ENCODE measurements around the gene RARRES2. TPM values are rescaled to one million over a fixed set of nuclear protein-coding genes. Genes with fewer than 3 reads are reported as not detected.

RARRES2 gene
- total and polyA plus RNA-seq, 5 donors = 111 to 195 (median 176) TPM

- H3K4me1 ChIP-seq (ENCODE audit: control insufficient read depth, insufficient read depth, low read length) = peaks cover 4% of the 10 kb centered on the region
- no peaks in the 10 kb centered on the region for H3K9me3 ChIP-seq (ENCODE audit: control insufficient read depth, low read length)
- peak overlapping the region; percentile 63 for H3K4me3 ChIP-seq (ENCODE audit: low read length)
- H3K27me3 ChIP-seq (ENCODE audit: control insufficient read depth, insufficient read depth) = no peaks in the 10 kb centered on the region
- H3K27ac ChIP-seq (ENCODE audit: low read length) = peak overlapping the region; percentile 78
- peak; percentile 62 to 75 for ATAC-seq
- under 1% methylated on average over 58 of the region's 58 CpGs for WGBS
- peak; percentile 81 to 92 (median 85) for DNase-seq
- intact Hi-C loops (cut with DNase I) = loop anchor here in 1 of 4 donors (5.0 kb wide), 1 partner anchor 33 kb away; no protein-coding TSS in a partner anchor
Measured at GRCh38 chr7:150368884-150369747, 27.7 kb upstream of the RARRES2 start.

GRCh38 chr7:150368096-150368883 lies 26.9 kb upstream of the RARRES2 start, which contains the start of gene REPIN1:
TSS of gene REPIN1 (plus strand) at chr7:150368822. CDS start at chr7:150369712, 890 bp downstream.
- peak; percentile 87 to 89 for ATAC-seq
- peaks cover 4% of the 10 kb centered on the region for H3K4me1 ChIP-seq (ENCODE audit: control insufficient read depth, insufficient read depth, low read length)
- under 1% methylated on average over 85 of the region's 85 CpGs for WGBS
- intact Hi-C loops (cut with DNase I) = loop anchor here in 1 of 4 donors (5.0 kb wide), 1 partner anchor 34 kb away; no protein-coding TSS in a partner anchor
- peak within 1 kb of the TSS; percentile 78 for H3K27ac ChIP-seq (ENCODE audit: low read length)
- peak within 1 kb of the TSS; percentile 63 for H3K4me3 ChIP-seq (ENCODE audit: low read length)
- no peaks in the 10 kb centered on the region for H3K27me3 ChIP-seq (ENCODE audit: control insufficient read depth, insufficient read depth)
- peak; percentile 94 to 98 (median 97) for DNase-seq
- no peaks in the 10 kb centered on the region for H3K9me3 ChIP-seq (ENCODE audit: control insufficient read depth, low read length)

- ATAC-seq (peak; percentile 6 to 23), DNase-seq (no peak)
- Histone ChIP-seq H3K4me3 (ENCODE audit: low read length) (peak overlapping the region; percentile 63), H3K4me1 (ENCODE audit: control insufficient read depth, insufficient read depth, low read length) (peaks cover 4% of the 10 kb centered on the region), H3K27ac (ENCODE audit: low read length) (peak overlapping the region; percentile 78), H3K27me3 (ENCODE audit: control insufficient read depth, insufficient read depth) (no peaks in the 10 kb centered on the region), H3K9me3 (ENCODE audit: control insufficient read depth, low read length) (no peaks in the 10 kb centered on the region)
- 56% methylated on average over 8 of the region's 8 CpGs for WGBS
- intact Hi-C loops (cut with DNase I) = loop anchor here in 1 of 4 donors (5.0 kb wide), 1 partner anchor 35 kb away; no protein-coding TSS in a partner anchor
Measured at GRCh38 chr7:150367677-150368095, 26.3 kb upstream of the RARRES2 start.

GRCh38 chr7:150365673-150366398 lies 24.4 kb upstream of the RARRES2 start:
- no peak for DNase-seq
- no peaks in the 10 kb centered on the region for H3K9me3 ChIP-seq (ENCODE audit: control insufficient read depth, low read length)
- H3K4me3 ChIP-seq (ENCODE audit: low read length) = no peak overlapping the region
- intact Hi-C loops (cut with DNase I) = loop anchor here in 1 of 4 donors (5.0 kb wide), 1 partner anchor 36 kb away; no protein-coding TSS in a partner anchor
- no peak for ATAC-seq
- 79% methylated on average over 5 of the region's 5 CpGs for WGBS
- H3K27me3 ChIP-seq (ENCODE audit: control insufficient read depth, insufficient read depth) = no peaks in the 10 kb centered on the region
- H3K27ac ChIP-seq (ENCODE audit: low read length) = no peak overlapping the region
- H3K4me1 ChIP-seq (ENCODE audit: control insufficient read depth, insufficient read depth, low read length) = peaks cover 4% of the 10 kb centered on the region

GRCh38 chr7:150365194-150365593 lies 23.8 kb upstream of the RARRES2 start:
- DNase-seq = no peak
- intact Hi-C loops (cut with DNase I) = loop anchor here in 1 of 4 donors (5.0 kb wide), 1 partner anchor 37 kb away; no protein-coding TSS in a partner anchor
- Histone ChIP-seq H3K4me3 (ENCODE audit: low read length) (no peak overlapping the region), H3K4me1 (ENCODE audit: control insufficient read depth, insufficient read depth, low read length) (peaks cover 4% of the 10 kb centered on the region), H3K27me3 (ENCODE audit: control insufficient read depth, insufficient read depth) (no peaks in the 10 kb centered on the region), H3K9me3 (ENCODE audit: control insufficient read depth, low read length) (no peaks in the 10 kb centered on the region), H3K27ac (ENCODE audit: low read length) (no peak overlapping the region)
- ATAC-seq = no peak
- 86% methylated on average over 10 of the region's 10 CpGs for WGBS

GRCh38 chr7:150363872-150364271 lies 22.4 kb upstream of the RARRES2 start:
- DNase-seq = no peak
- ATAC-seq = no peak
- intact Hi-C loops (cut with DNase I) = no loop called here
- H3K4me3 ChIP-seq (ENCODE audit: low read length) = no peak overlapping the region
- no peaks in the 10 kb centered on the region for H3K9me3 ChIP-seq (ENCODE audit: control insufficient read depth, low read length)
- WGBS = 70% methylated on average over 5 of the region's 5 CpGs
- no peaks in the 10 kb centered on the region for H3K4me1 ChIP-seq (ENCODE audit: control insufficient read depth, insufficient read depth, low read length)
- no peaks in the 10 kb centered on the region for H3K27me3 ChIP-seq (ENCODE audit: control insufficient read depth, insufficient read depth)
- H3K27ac ChIP-seq (ENCODE audit: low read length) = no peak overlapping the region

- H3K27ac ChIP-seq (ENCODE audit: low read length) = no peak overlapping the region
- intact Hi-C loops (cut with DNase I) = no loop called here
Measured at GRCh38 chr7:150363370-150363769, 21.9 kb upstream of the RARRES2 start.

GRCh38 chr7:150361807-150362621 lies 20.6 kb upstream of the RARRES2 start:
- no peak overlapping the region for H3K27ac ChIP-seq (ENCODE audit: low read length)
- H3K4me1 ChIP-seq (ENCODE audit: control insufficient read depth, insufficient read depth, low read length) = no peaks in the 10 kb centered on the region
- H3K9me3 ChIP-seq (ENCODE audit: control insufficient read depth, low read length) = no peaks in the 10 kb centered on the region
- no peak overlapping the region for H3K4me3 ChIP-seq (ENCODE audit: low read length)
- DNase-seq (no peak), ATAC-seq (no peak)
- WGBS = 66% methylated on average over 18 of the region's 18 CpGs
- no peaks in the 10 kb centered on the region for H3K27me3 ChIP-seq (ENCODE audit: control insufficient read depth, insufficient read depth)
- intact Hi-C loops (cut with DNase I) = no loop called here

More at GRCh38 chr7:150363370-150363769, 21.9 kb upstream of the RARRES2 start:
- no peak overlapping the region for H3K4me3 ChIP-seq (ENCODE audit: low read length)
- no peaks in the 10 kb centered on the region for H3K9me3 ChIP-seq (ENCODE audit: control insufficient read depth, low read length)
- no peaks in the 10 kb centered on the region for H3K4me1 ChIP-seq (ENCODE audit: control insufficient read depth, insufficient read depth, low read length)
- DNase-seq (no peak), ATAC-seq (no peak)
- WGBS = 88% methylated on average over 4 of the region's 4 CpGs
- no peaks in the 10 kb centered on the region for H3K27me3 ChIP-seq (ENCODE audit: control insufficient read depth, insufficient read depth)

GRCh38 chr7:150361402-150361801 lies 20.0 kb upstream of the RARRES2 start:
- 46% methylated on average over 7 of the region's 7 CpGs for WGBS
- ATAC-seq (peak in 1 of 2 donors; percentile 15), DNase-seq (no peak)
- intact Hi-C loops (cut with DNase I) = no loop called here
- no peak overlapping the region for H3K4me3 ChIP-seq (ENCODE audit: low read length)
- no peak overlapping the region for H3K27ac ChIP-seq (ENCODE audit: low read length)
- no peaks in the 10 kb centered on the region for H3K27me3 ChIP-seq (ENCODE audit: control insufficient read depth, insufficient read depth)
- H3K9me3 ChIP-seq (ENCODE audit: control insufficient read depth, low read length) = no peaks in the 10 kb centered on the region
- no peaks in the 10 kb centered on the region for H3K4me1 ChIP-seq (ENCODE audit: control insufficient read depth, insufficient read depth, low read length)

Data from right cardiac atrium (tissue), 5 donors.